HEK293 (cell line): Measurements from ENCODE around the gene TBC1D19.

Source experiments
- BCL11A ChIP-seq: fragments of 450-650 bp; formaldehyde crosslinking; IDR thresholded peaks from 2 replicates; pipeline ENCODE4 v1.5.1; 2016; ENCODE audit warnings: low read depth, missing biosample characterization, missing genetic modification characterization
- MYNN ChIP-seq: fragments of 450-650 bp; formaldehyde crosslinking; IDR thresholded peaks from 2 replicates; pipeline ENCODE4 v1.5.1; 2016; ENCODE audit warnings: missing biosample characterization, missing genetic modification characterization, borderline replicate concordance
- ZNF426 ChIP-seq: fragments of 450-650 bp; formaldehyde crosslinking; IDR thresholded peaks from 2 replicates; pipeline ENCODE4 v1.5.1; 2017; ENCODE audit warnings: missing biosample characterization, missing genetic modification characterization, mild to moderate bottlenecking, inconsistent platforms, moderate library complexity

GRCh38 chr4:26787461-26788340 lies 203.8 kb downstream of the TBC1D19 start:
- TF ChIP-seq ZNF426 (no peak), MYNN (tag by site-specific recombination) (no peak), BCL11A (tag by site-specific recombination) (no peak)
